HG02938 (cell line): Measurements from ENCODE around the gene TTBK2.

Experiments
- ATAC-seq: cut with Tn5 transposase; IDR thresholded peaks from one replicate; pipeline ENCODE4 v1.9.1; 2021; ENCODE audit warnings: mild to moderate bottlenecking, moderate library complexity; ENCODE audit not compliant: unreplicated experiment

Gene TTBK2

DNA sequence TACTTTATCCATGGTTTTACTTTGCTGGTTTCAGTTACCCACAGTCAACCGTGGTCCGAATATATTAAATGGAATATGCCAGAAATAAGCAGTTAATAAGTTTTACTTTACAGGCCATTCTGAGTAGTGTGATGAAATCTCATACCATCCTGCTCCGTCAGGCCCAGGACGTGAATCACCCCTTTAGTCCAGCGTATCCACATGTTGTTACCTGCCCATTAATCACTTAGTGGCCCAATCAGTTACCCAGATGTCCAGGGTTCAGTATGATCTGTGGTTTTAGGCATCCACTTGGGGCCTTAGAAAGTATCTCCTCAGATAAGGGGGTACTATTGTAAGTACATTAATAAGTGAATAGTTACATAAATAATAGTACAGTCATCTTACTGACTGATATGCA, 88.0 kb downstream of the TTBK2 start:
- no peak for ATAC-seq

DNA sequence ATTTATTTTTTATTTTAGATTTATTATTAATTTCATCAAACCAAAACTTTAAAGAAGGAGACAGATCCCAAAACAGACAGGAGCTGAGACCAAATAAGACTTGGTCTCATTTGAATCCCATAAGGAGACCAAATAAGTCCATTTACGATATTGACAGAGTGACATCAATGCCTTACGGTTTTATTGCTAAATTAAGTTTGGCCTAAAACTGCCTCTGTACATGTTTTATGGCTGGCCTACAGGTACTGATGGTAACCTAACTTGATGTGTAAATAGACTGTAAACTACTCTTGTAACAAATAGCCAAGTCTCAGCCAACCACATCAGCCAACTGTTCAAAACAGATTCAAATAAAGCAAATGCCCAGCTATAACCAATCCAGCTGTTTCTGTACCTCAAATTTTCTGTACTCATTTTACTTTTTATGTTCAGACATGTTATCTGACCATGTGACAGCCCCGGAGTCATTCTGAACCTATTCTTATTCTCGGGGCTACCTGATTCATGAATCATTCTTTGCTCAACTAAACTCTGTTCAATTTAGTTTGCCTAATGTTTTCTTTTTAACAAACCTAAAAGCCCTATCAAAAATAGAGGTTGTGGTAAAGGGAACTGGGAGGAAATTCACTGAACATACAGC, 94.2 kb downstream of the TTBK2 start:
- no peak for ATAC-seq

DNA sequence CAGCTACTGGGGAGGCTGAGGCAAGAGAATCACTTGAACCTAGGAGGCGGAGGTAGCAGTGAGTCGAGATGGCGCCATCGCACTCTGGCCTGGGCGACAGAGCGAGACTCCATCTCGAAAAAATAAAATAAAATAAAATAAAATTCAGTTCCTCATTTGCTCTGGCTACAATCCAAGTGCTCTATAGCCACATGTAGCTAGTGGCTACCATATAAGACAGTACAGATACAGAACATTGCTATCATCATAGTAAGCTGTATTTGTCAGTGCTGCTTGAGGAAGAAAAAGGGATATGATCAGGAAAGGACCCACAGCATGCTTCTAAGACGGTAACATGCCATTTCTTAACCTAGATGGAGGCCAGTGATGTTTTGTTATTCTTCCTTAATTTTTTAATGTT, 95.0 kb downstream of the TTBK2 start:
- no peak for ATAC-seq

DNA sequence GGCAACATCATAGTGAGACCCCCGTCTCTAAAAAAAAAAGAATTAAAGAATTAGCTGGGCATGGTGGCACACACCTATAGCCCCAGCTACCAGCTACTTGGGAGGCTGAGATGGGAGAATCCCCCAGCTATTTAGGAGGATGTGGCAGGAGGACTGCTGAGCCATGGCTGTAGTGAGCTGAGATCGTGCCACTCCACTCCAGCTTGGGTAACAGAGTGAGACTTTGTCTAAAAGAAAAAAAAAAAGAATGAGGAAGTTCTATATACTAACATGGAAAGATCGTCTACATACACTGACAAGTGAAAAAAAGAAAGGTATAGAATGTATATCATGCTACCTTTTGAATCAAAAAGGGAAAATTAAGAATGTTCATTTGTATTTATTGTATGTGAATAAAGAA, 99.8 kb downstream of the TTBK2 start:
- ATAC-seq, result no peak

DNA sequence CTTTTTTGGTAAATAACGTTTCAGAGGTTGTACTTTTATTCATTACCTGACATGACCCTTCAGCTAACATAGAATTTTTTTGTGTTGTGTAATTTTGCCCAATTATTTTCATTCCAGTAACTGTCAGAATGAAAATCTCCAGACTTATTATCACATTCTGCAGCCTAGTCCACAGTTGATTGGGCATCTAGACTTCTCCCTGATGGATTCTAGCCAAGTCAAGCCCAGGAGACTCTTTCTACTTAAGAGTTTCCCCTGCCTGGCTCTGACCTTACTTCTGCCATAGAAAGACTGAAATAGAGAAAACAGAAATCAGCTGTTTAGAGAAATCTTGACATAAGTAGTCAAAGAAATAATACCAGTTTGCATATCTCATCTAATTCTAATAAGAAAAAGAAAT, 100.8 kb downstream of the TTBK2 start:
- no peak for ATAC-seq

DNA sequence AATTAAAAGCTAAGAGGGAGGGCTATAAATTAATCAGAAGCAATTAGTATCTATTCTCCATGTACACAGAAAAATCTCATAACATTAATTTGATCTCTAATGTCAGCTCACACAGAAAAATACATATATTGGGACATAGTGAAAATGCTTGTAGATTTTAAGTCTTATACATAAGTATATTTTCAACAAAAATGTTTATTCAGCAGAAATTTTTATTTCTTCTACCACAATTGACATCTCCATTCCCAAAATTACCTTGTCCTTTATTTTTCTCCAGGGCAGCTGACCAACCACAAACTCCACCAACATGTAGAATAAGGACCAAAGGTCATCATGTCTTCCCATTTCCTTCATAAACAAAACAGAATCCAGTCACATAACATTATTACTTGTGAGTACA, 109.1 kb downstream of the TTBK2 start:
- no peak for ATAC-seq

DNA sequence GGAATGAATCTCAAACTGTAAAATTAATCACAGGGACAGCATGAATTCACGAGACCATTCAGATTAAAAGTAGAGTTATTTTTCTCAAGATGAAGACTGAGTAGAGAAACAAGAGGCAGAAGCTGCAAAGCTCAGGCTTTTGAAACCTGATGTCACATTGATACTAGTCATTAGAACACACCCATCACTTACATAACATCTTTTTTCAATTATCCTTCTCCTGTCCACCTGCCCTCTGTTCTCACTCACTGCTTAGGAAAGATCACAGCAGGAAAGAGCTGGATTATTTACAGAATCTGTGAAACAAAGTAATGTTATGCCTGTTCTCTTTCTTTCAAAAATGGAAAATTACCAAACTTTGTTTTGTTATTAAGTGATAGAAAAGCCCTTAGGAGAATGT, 111.7 kb downstream of the TTBK2 start:
- no peak for ATAC-seq

DNA sequence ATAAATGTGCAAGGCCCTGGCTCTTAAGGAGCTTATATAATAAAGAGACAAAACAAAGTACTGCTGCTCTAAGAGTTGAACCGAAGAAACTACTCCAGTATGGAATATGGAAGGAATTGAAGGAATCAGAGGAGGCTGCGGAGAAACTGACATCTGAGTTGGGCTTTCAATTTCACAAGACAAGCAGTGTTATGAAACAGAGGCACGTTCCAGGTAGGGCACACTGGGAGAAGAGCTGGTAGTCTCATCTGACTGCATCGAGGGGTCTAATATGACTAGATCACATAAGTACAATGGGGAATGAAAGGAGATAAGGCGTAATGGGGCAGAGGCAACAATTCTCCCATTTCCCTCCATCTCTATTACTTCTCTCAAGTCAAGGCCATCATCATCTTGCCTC, 115.3 kb downstream of the TTBK2 start:
- ATAC-seq, result no peak

DNA sequence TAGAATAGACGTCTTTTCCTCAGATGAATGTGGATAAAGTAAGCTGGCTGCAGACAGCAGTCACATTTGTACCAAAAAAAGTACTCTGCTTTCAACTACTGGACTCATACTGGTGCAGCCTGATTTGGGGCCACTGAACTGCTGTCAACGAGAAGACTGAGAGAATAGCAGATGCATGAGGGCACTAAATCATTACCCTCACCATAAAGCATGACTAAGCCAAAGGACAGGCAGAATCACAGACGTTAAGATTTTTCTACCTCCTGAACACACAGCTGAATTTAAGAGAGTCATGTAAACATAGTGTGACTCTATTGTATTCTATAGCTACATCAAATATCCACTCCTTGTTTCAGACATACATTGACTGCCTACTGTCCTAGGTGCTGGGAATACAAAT, 115.8 kb downstream of the TTBK2 start:
- ATAC-seq, result no peak

DNA sequence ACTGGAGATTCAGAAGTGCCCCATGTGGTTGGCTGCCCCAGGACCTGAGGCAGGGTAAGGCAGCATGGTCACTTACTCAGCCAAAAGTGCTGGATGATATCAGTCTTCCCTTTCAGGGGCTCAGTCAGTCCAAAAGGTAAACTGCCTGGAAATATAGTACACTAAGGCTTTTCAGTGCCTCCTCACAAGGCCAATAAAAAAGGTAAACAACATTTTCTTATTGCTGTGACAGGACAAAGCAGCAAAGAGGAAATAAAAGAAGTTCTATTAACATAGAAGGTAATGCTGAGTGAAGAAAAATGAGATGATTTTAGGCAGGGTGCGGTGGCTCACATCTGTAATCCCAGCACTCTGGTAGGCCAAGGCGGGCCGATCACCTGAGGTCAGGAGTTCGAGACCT, 117.1 kb downstream of the TTBK2 start:
- ATAC-seq, result no peak

DNA sequence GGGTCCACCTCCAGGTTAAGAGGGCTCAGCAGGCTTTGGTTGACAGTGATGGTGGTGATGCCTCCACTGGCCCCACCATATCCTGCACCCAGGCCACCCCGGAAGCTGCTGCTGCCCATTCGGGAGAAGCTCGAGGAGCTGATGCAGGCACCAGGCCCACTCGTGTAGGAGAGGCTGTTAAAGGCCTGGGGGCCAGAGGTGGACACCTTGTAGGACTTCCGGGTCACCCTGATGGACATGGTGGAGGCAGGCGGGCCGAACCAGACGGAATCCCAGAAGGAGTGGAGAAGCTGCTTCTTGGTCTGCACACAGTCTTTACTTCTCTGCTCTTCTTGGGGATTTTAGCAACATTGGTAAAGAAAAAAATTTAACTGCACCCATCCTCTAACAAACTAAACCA, 118.4 kb downstream of the TTBK2 start:
- no peak for ATAC-seq

DNA sequence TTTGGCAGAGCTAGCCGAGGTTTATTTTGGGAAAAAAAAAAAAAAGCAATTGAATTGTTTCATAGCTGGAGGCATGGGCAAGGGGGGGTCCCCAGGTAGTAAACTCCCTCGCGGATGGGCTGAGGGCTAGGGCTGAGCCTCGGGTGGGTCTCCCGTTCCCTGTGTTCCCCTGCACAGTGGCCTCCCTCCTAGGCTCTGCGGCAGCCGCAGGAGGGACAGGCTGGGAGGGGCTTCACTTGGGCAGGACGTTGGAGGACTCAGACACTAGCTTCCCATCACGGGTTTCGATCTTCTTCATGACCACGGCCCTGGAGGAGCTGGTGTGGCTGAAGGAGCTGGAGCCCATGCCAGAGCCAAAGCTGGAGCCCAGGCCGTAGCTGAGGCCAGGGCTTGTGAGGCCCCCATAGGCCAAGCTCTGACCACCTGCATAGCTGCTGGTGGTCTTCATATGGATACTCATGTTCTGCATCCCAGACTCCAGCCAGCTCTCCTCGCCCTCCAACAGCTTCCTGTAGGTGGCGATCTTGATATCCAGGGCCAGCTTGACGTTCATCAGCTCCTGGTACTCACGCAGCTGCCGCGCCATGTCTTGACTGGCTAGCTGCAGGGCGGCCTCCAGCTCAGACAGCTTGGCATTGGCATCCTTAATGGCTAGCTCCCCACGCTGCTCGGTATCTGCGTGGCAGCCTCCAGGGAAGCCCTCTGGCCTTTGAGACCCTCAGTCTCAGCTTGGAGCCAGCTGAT, 119.7 kb downstream of the TTBK2 start:
- no peak for ATAC-seq

DNA sequence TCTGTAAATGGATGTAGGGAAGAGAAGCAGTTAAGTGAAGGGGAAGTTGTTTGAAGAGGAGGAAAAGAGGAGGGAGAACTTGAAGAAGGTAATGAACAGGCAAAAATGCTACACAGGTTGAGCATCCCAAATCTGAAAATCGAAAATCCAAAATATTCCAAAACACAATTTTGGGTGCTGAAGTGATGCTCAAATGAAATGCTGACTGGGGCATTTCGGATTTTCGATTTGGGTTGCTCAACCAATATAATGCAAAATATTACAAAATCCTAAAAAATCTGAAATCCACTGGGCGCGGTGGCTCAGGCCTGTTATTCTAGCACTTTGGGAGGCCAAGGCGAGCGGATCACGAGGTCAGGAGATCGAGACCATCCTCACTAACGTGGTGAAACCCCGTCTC, 121.8 kb downstream of the TTBK2 start:
- ATAC-seq, result no peak

DNA sequence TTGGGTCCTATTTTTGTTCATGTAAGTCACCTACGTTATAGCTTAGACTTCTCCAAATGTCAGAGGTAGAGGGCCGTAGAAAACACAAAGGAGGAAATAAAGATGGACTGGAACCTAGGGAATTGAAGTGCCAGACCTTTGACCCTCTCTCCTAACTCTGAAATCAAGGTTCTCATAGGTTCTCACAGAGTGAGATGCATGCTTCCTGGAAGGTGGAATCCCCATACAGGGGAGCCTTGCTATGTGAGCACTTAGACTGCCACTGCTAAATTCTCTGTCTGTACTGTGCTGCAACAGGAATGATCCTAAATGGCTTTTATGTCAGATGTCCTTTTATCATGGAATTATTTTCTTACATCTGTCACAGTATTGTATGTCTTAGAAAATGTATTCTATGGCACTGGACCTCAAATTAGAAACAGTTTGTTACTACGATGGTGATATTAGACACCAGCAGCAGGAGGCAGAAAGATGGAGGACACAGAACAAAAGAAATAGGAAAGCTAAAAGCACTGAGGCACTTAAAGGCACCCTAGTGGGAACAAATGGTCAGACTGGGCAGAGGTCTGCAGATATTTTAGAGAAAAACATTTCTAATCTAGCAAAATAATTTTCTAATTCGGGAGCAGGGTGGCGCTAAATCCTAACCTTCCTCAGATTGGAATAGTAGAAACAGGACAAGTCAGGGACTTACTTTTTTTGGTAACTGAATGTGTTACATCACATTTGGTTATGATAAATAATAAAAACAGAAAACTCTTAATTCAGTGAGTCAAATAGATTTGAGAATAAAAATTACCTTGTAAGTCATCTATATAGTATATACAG, 123.4 kb downstream of the TTBK2 start:
- ATAC-seq, result no peak

DNA sequence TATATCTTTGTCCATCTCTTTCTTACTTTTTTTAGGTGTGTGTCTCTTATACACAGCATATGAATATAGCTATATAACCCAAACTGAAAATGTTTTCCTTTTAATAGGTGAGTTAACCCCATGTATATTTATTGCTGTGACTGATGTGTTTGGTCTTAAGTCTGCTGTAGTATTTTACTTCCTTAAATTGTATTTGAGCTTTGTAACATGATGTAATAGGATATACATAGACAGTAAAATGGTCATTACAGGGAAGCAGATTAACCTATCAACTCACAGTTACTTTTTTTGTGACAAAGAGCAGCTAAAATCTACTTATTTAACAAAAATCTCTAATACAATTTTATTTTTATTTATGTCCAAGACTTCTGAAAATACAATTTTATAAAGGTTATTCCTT, 131.9 kb downstream of the TTBK2 start:
- ATAC-seq, result no peak

DNA sequence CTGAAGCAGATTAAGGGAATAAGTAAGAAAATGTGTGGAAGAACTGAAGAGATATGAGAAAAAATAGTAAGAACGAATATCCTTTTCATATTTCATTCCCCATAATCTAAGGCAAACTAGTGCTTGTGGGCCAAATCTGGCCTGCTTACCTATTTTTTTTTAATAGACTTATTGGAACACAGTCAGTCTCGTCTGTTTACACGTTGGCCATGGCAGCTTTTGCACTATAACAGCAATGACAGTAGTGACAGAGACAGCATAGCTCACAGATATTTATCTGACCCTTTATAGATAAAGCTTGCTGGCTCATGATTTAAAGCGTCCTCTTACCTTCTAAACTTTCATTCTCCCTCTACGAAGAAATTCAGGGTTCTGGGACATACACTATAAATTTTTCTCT, 133.6 kb downstream of the TTBK2 start:
- no peak for ATAC-seq

DNA sequence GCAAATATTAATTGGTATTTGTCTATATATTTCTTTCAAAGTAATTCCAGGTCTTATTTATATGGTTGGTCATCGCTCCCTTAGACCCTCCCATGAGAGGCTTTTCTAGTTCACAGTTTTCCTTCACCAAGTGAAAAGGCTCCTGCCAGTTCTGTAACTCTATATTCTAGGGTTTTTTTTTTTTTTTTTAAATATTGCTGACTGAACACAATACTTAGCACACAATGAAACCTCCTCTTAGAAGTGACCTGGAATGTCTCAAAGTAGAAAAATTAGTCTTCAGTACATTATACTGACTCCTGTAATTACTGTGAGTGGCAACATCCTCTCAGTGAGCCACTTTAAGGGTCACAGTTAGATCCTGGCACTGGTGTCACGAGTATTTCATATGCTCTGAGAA, 135.0 kb downstream of the TTBK2 start:
- ATAC-seq, result no peak

DNA sequence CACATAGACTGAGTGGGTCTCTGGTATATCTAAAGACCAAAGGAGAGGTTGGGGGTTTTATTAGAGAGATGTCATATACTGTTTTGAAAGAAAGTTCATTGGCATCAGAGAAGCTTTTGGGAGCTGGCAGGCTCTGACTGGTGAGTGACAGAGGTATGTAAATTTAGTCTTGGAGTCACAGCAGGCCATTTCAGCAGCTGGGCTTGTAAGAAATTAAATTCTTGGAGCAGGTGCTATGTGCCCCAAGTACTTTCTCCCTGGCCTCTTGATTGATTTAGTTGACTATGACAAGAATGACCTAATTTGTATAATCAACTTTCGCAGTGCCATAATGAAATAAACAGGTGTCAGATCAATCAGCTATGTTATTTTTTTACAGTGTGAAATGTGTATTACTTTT, 135.9 kb downstream of the TTBK2 start:
- no peak for ATAC-seq

DNA sequence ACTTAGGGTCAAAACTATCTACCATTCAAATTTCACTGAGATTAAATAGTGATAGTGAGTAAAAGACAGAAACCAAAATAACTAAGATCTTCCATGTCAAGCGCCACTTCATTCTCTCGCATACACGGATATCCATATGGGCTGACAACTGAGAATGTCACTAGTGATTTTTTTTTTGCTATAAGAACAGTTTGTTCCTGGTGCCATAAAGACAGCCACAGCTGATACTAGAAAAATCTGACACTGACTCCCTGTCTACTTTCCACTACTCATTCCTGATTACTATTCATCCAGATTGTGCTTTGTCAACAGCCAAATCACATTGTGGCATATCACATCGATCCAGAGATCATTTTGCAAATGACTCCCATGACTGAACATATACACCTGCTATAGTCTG, 137.9 kb downstream of the TTBK2 start:
- no peak for ATAC-seq

DNA sequence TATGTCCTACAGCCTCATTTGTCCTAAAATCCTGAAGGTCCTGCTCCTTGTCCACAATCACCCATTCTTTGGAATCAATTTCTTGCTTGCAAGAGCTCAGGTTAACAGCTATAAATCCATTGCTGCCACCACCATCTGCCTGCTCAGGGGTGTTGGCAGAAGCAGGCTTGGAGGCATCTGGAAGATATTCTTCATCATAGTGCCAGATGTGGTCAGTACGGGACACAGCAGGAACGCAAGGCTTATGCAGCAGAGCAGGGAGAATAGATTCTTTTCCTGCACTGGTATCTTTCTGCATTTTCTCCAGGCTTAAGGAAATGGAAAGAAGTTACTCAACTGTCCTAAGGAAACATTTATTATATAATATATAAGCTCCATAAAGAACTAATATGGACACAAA, 145.2 kb downstream of the TTBK2 start:
- ATAC-seq, result no peak

DNA sequence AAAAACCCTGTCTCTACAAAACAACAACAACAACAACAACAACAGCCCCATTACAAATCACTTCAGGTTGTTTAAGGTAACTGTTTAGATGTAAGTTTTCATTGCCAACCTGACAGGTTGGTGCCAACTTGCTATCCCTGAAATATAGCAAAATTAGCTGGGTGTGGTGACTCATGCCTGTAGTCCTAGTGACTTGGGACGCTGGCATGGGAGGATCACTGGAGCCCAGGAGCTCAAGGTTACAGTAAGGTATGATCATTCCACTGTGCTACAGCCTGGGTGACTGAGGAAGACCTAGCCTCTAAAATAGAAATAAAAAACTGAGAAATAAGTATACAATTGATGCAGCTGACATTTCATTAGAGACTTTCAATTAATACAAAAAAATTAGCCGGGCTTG, 147.7 kb downstream of the TTBK2 start:
- ATAC-seq, result no peak

DNA sequence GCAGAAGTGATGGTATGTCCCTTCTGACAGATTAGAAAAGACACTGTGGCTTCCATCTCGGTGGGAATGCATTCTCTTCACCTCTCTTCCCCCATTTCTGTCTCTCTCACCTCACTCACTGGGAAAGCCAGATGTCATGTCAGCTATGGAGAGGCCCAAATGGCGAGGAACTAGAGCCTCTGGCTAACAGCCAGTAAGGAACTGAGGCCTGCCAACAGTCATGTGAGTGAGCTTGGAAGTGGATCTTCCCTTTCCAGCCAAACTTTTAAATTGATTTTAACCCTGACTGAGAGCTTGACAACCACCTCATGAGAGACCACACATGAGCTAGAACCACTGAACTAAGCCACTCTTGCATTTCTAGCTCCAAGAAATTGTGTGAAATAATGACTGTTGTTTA, 148.4 kb downstream of the TTBK2 start:
- ATAC-seq, result no peak
